ENCODE data around the gene VPS25.
"Not testable (repeated sequence)": the region's sequence is repeated elsewhere in the genome, so short reads cannot be mapped to it uniquely, and the experiment has no call there.

Gene VPS25

DNA sequence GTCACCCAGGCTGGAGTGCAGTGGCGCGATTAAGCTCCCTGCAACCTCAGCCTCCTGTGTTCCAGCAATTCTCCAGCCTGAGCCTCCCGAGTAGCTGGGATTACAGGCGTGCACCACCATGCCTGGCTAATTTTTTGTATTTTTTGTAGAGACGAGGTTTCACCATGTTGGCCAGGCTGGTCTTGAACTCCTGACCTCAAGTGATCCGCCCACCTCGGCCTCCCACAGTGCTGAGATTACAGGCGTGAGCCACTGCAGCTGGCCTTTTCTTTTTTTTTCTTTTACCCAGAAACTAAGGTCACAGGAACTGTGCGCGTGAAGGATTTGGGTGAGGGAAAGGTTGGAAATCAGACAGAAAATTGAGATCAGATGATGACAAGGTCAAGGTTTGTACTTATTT lies 3.3 kb upstream of the VPS25 start:
- DNase-seq, result not testable (repeated sequence)

DNA sequence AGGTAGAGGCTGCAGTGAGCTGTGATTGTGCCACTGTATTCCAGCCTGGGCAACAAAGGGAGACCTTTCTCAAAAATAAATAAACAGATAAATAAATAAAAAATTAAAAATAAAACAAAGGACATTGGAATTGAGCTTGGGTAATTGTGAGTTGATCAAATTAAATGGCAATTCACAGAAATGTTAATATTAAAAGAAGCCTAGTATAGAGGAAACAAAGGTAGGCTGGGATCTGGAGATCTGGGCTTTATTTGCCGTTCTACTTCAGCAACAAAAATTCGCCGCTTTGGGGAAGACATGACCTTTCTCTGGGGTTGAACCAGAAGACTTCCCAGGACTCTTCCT lies 332 bp upstream of the VPS25 start:
- DNase-seq, result no peak

GRCh38 chr17:42774066-42774745 lies 957 bp downstream of the VPS25 start:
- DNase-seq, result no peak

DNA sequence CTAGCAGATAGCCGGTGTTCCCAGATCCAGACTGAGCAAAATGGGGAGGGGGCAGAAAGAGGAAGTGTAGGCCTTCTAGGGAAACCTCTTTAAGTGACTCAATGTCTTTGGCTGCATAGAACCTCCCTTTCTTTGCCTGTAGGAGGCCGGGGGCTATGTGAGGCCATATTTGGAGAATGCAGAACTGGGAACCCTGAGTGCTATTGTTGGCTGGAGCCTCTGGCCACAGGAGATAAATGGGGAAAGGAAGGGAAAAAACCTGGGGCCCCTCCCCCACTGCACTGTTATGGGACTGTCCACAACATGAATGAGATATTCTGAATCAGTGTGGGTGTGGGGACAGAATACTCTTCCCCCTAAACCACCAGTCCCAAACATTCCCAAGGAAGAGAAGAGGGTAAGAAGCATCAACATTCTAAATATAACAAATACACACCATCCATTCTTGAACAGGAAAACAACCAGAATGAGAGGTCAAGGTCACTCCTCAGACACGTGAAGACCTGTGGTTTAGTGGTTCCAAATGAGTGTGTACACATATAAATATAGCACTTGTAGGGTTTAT lies 2.4 kb downstream of the VPS25 start:
- no peak for DNase-seq

- DNase-seq, result no peak
These were observed 5.3 kb downstream of the VPS25 start for GRCh38 chr17:42778570-42778969.

DNA sequence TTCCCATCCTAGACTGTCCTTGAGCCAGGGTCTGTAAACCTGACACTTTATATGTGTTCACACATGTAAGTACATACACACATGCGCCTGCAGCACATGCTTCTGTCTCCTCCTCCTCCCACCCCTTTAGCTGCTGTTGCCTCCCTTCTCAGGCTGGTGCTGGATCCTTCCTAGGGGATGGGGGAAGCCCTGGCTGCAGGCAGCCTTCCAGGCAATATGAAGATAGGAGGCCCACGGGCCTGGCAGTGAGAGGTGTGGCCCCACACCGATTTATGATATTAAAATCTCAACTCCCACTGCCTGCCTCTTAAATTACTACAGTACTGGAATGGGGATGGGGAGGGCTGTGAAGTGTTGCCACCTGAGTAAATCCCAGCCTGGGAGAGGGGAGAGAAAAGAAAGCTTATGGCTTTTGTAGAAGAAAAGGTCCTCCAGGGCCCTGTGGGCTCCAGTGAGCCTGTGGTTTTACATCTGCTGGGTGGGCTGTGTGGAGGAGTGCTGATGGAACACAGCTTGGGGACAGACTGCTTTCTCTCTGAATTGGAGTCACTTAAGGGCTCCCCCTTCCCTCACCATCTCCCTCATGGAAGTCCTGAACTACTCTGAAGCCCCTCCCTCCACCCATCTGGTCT lies 6.2 kb downstream of the VPS25 start:
- DNase-seq, result no peak

DNA sequence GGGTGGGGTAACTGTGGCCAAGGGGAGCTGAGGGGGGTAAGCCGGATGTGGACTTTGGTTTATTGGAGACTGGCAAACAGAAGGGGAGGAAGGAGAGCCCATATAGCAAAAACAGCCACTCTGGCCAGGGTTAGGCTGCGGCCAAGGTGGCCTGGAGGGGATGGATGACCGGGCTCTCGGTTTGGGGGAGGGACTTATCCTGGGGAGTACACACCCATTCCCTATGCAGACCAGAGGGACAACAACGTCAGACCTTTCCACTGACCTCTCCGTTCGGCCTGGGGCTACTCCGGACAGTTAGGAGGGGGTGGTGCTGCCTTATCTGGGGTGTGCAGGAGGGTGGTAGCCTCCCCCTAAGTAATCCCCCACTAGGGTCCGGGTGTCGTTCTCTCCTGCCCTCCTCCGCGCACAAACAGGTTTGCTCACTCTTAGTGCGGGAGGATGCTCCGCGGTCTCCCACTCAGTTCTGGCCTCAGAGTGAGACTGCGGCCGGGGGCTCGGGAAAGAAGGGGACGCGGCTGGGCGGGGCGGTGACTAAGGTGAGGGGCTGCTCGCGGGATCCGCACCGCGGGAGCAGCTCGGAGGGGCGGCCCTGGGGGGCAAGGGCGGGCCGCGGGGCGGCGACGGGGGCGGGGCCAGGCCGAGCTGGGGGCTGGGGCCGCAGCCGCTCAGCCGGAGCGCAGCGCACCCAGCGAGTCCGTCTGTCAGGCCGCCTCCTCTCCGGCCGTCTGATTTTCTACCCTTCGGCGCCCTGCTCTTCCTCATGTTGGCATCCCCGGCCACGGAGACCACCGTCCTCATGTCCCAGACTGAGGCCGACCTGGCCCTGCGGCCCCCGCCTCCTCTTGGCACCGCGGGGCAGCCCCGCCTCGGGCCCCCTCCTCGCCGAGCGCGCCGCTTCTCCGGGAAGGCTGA lies 6.9 kb downstream of the VPS25 start, which contains the start of gene WNK4:
TSS of gene WNK4 (plus strand) at position 675 of the 915 bp plus-strand sequence. CDS start at position 764, 89 bp downstream.
- no peak for DNase-seq

DNA sequence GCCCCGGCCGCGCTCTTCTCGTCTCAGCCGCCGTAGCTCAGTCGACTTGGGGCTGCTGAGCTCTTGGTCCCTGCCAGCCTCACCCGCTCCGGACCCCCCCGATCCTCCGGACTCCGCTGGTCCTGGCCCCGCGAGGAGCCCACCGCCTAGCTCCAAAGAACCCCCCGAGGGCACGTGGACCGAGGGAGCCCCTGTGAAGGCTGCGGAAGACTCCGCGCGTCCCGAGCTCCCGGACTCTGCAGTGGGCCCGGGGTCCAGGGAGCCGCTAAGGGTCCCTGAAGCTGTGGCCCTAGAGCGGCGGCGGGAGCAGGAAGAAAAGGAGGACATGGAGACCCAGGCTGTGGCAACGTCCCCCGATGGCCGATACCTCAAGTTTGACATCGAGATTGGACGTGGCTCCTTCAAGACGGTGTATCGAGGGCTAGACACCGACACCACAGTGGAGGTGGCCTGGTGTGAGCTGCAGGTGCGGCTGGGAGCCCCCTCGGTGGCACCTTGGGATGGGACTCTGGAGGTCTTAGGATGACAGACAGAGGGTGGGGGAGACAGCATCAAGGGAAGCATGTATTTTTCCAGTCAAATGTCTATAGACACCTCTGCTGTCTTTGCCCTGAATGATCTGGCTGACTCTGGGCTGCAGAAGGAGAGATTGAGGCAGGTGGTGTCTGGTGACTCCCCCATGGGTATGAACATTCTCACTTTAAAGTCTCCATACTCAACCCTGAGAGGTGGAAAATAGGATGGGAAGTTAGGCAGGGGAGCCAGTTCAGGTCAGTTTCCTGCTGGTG lies 7.8 kb downstream of the VPS25 start:
- no peak for DNase-seq

- DNase-seq, result no peak
These were observed 8.5 kb downstream of the VPS25 start for GRCh38 chr17:42781639-42782165.

- DNase-seq, result no peak
These were observed 9.2 kb downstream of the VPS25 start for GRCh38 chr17:42782166-42783061.

DNA sequence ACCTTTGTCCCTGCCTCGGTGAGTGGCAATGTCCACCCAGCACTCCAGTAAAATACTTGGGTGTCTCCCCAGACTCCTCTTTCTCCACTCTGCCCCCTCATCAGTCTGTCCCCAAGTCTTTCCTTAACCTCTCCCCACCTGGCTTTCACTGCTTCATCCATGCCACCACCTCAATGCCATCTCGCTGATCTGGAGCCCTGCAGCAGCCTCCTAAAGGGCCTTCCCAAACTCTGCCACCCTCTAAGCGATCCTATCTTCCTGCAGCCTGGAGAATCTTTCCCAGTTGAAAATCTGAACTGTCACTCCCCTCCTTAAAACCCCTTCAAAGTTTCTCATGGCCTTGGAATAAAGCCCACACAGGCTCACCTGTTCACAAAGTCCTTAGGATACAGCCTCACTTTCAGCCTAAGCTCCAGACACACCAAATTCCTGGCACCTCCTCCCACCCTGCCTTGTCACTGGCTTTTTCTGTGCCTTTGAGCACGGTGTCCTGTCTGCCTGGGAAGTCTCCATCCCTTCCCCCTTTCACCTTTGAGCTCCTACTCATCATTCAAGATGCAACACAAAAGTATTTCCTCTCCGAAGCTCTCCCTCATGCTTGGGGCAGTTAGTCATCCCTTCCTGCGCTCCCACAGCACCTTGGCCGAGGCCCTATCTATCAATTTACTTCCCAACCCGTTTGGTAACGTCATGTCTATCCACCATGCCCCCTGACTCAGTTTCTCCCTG lies 10.0 kb downstream of the VPS25 start:
- no peak for DNase-seq

DNA sequence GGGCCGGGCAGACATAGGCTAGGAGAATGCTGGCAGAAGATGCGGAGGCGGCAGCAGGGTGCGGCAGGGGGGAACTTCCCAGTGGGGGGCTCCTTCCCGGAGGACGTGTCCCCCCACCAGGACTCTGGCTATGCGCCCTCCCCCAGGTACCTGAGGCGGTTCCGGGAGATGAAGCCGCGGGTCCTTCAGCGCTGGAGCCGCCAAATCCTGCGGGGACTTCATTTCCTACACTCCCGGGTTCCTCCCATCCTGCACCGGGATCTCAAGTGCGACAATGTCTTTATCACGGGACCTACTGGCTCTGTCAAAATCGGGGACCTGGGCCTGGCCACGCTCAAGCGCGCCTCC lies 10.5 kb downstream of the VPS25 start:
- no peak for DNase-seq

DNA sequence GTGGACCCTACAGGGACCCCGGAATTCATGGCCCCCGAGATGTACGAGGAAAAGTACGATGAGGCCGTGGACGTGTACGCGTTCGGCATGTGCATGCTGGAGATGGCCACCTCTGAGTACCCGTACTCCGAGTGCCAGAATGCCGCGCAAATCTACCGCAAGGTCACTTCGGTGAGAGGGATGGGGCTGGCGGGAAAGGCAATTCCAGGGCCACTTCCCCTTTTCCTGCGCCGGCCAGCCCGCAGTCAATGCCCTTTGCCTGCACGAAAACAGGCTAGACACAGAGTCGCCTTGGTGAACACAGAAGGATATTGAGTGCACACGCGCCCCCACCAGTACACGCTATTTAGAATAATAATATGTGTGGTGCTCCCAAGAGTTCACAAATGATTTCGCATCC lies 11.2 kb downstream of the VPS25 start:
- DNase-seq, result no peak

GRCh38 chr17:42784811-42785592 lies 11.8 kb downstream of the VPS25 start:
- DNase-seq, result no peak

GRCh38 chr17:42787266-42787665 lies 14.0 kb downstream of the VPS25 start:
- DNase-seq, result no peak

DNA sequence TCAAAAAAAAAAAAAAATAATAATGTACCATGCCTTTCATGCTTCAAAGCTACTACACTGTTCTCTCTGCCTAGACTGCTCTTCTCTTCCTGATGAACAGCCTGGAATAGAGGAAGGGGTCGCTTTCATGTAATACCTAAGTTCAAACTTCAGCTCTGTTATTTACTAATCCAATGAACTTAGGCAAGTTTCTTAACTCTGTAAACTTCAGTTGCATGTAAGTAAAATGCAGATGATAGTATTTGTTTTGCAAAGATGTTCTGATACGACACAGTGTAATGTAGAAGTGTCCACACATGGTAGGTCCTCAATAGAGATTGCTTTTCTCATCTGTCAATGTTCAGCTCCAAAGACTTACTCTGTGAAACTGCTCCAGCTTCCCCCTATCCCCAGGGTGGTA lies 18.7 kb downstream of the VPS25 start:
- DNase-seq, result no peak

DNA sequence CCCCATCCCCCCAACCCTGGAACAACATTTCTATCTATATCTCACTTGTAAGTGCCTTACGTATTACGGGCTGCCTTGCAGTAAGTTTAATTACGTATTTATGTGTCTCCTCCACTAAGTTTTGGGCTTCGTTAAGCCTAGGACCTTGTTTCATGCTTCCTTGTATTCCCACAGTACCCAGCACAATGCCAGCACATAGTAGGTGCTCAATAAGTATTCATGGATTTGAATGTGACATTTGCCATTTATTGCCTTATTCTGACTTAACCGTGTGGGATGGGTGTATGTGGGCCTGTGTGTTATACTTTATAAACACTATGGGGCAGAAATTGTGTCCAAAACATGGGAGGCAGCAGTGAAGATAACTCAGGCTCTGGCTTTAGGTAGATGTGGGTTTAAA lies 19.3 kb downstream of the VPS25 start:
- no peak for DNase-seq

DNA sequence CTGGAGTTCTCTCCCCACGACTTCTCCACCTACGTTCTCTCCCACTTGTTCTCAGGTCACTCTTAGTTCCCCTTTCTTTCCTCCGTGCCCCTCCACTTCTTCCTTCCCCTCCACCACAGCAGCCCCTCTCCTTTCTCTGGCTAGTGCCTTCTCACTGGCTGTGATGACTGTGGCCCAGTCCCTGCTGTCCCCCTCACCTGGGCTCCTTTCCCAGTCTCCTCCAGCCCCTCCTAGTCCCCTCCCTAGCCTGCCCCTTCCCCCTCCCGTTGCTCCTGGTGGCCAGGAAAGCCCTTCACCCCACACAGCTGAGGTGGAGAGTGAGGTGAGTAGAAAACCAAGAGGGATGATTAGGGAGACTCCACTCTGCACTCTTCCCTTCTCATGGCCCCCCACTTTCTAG lies 21.8 kb downstream of the VPS25 start:
- no peak for DNase-seq

- no peak for DNase-seq
These were observed 22.2 kb downstream of the VPS25 start for GRCh38 chr17:42795465-42795864.
